ENCODE measurements around the gene CCDC170.

Gene CCDC170

DNA sequence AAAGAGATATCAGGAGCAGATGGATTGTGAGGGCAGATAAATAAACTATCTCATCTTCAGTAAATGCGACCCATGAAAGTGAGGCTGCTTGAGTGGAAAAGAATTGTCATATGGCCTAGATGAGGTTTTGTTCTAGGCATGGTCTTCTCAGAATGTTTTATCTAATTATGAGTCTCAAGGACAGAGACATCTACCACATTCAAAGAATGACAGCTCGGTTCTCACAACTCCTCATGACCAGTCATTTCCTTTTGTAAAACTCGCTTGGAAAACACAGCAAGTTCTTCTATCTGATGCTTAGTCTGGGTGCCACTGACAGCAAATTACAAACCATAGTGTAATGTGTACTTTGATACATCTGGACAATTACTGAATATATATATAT is 140.5 kb downstream of the CCDC170 start:
- no peak for TF ChIP-seq POLR2AphosphoS5 (IDR thresholded peaks at IDR 0.05; ENCODE audit: low read depth)
- no peaks in the 10 kb centered on the region for H3K27me3 ChIP-seq (ENCODE audit: insufficient read depth, poor library complexity, severe bottlenecking)
- DNase-seq (ENCODE audit: low read depth in 1 of 2, low spot score in 1 of 2), result no peak
- H3K4me3 ChIP-seq (replicated peaks; ENCODE audit: insufficient read depth, low read length), result no peak overlapping the region
- no peak overlapping the region for H3K27ac ChIP-seq (replicated peaks)

DNA sequence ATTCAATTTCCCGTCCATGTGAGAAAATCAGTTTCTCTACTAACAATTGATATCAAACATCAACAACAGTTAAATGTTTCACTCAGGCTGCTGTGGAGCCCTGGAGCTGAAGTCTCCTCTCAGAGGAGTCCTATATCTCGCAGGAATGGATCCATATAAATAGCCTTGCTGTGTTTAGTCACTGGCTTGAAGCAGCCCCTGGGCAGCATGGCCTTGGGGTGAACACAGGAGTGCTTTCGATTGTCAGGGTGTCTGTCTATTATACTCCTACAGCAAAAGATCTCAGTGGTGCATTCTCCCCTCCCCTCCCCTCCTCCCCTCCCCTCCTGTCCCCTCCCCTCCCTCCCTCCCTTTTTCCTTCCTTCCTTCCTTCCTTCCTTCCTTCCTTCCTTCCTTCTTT is 141.9 kb downstream of the CCDC170 start:
- DNase-seq (ENCODE audit: low read depth in 1 of 2, low spot score in 1 of 2), result no peak
- no peaks in the 10 kb centered on the region for H3K27me3 ChIP-seq (ENCODE audit: insufficient read depth, poor library complexity, severe bottlenecking)
- no peak for TF ChIP-seq GABPA (IDR thresholded peaks at IDR 0.05; ENCODE audit: low read depth)
- TF ChIP-seq, protein P1, sequence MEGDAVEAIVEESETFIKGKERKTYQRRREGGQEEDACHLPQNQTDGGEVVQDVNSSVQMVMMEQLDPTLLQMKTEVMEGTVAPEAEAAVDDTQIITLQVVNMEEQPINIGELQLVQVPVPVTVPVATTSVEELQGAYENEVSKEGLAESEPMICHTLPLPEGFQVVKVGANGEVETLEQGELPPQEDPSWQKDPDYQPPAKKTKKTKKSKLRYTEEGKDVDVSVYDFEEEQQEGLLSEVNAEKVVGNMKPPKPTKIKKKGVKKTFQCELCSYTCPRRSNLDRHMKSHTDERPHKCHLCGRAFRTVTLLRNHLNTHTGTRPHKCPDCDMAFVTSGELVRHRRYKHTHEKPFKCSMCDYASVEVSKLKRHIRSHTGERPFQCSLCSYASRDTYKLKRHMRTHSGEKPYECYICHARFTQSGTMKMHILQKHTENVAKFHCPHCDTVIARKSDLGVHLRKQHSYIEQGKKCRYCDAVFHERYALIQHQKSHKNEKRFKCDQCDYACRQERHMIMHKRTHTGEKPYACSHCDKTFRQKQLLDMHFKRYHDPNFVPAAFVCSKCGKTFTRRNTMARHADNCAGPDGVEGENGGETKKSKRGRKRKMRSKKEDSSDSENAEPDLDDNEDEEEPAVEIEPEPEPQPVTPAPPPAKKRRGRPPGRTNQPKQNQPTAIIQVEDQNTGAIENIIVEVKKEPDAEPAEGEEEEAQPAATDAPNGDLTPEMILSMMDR (IDR thresholded peaks at IDR 0.05; ENCODE audit: insufficient read depth, low read length), result no peak
- no peak for TF ChIP-seq POLR2AphosphoS5 (IDR thresholded peaks at IDR 0.05; ENCODE audit: low read depth)
- TF ChIP-seq, protein P2, sequence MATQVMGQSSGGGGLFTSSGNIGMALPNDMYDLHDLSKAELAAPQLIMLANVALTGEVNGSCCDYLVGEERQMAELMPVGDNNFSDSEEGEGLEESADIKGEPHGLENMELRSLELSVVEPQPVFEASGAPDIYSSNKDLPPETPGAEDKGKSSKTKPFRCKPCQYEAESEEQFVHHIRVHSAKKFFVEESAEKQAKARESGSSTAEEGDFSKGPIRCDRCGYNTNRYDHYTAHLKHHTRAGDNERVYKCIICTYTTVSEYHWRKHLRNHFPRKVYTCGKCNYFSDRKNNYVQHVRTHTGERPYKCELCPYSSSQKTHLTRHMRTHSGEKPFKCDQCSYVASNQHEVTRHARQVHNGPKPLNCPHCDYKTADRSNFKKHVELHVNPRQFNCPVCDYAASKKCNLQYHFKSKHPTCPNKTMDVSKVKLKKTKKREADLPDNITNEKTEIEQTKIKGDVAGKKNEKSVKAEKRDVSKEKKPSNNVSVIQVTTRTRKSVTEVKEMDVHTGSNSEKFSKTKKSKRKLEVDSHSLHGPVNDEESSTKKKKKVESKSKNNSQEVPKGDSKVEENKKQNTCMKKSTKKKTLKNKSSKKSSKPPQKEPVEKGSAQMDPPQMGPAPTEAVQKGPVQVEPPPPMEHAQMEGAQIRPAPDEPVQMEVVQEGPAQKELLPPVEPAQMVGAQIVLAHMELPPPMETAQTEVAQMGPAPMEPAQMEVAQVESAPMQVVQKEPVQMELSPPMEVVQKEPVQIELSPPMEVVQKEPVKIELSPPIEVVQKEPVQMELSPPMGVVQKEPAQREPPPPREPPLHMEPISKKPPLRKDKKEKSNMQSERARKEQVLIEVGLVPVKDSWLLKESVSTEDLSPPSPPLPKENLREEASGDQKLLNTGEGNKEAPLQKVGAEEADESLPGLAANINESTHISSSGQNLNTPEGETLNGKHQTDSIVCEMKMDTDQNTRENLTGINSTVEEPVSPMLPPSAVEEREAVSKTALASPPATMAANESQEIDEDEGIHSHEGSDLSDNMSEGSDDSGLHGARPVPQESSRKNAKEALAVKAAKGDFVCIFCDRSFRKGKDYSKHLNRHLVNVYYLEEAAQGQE (IDR thresholded peaks at IDR 0.05; ENCODE audit: insufficient replicate concordance, low read depth), result no peak
- TF ChIP-seq SPI1 (IDR thresholded peaks at IDR 0.05; ENCODE audit: borderline replicate concordance, low read depth), result no peak
- H3K4me3 ChIP-seq (replicated peaks; ENCODE audit: insufficient read depth, low read length), result no peak overlapping the region
- H3K27ac ChIP-seq (replicated peaks), result no peak overlapping the region

DNA sequence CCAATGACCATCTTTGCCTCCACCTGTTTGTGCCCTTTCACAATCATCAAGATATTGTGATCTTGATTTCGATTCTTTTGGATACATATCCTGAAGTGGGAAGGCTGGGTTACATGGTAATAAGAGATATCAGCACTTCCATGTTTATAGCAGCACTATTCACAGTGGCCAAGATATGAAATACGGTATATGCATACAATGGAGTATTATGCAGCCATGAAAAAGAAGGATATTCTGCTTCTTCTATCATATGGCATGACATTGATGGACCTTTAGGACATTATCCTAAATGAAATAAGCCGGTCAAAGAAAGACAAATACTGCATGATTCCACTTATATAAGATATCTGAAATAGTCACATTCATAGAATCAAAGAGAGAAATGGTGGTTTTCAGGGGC is 144.0 kb downstream of the CCDC170 start:
- TF ChIP-seq, protein P2 (IDR thresholded peaks at IDR 0.05; ENCODE audit: insufficient replicate concordance, low read depth), result no peak
- TF ChIP-seq POLR2AphosphoS5 (IDR thresholded peaks at IDR 0.05; ENCODE audit: low read depth), result no peak
- TF ChIP-seq GABPA (IDR thresholded peaks at IDR 0.05; ENCODE audit: low read depth), result no peak
- TF ChIP-seq SPI1 (IDR thresholded peaks at IDR 0.05; ENCODE audit: borderline replicate concordance, low read depth), result no peak
- TF ChIP-seq, protein P1 (IDR thresholded peaks at IDR 0.05; ENCODE audit: insufficient read depth, low read length), result no peak
- no peak for DNase-seq (ENCODE audit: low read depth in 1 of 2, low spot score in 1 of 2)
- Histone ChIP-seq H3K4me3 (replicated peaks; ENCODE audit: insufficient read depth, low read length) (no peak overlapping the region), H3K27ac (replicated peaks) (no peak overlapping the region), H3K27me3 (ENCODE audit: insufficient read depth, poor library complexity, severe bottlenecking) (no peaks in the 10 kb centered on the region)

DNA sequence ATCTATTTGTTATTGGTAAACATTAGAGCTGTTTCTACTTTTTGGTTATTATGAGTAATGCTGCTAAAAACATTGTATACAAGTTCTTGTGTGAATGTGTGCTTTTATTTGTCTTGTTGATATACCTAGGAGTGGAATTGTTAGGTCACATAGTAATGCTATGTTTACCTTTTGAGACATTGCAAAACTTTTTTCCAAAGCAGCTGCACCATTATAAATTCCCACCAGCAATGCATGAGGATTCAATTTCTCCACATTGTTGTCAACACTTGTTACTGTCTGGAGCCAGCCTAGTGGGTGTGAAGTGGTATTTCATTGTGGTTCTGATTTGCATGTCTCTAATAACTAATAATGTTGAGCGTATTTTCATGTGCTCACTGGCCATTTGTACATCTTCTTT is 145.9 kb downstream of the CCDC170 start:
- no peak for DNase-seq (ENCODE audit: low read depth in 1 of 2, low spot score in 1 of 2)
- TF ChIP-seq POLR2AphosphoS5 (IDR thresholded peaks at IDR 0.05; ENCODE audit: low read depth) (no peak), GABPA (IDR thresholded peaks at IDR 0.05; ENCODE audit: low read depth) (no peak), SPI1 (IDR thresholded peaks at IDR 0.05; ENCODE audit: borderline replicate concordance, low read depth) (no peak)
- TF ChIP-seq, protein P1 (IDR thresholded peaks at IDR 0.05; ENCODE audit: insufficient read depth, low read length), result no peak
- TF ChIP-seq, protein P2 (IDR thresholded peaks at IDR 0.05; ENCODE audit: insufficient replicate concordance, low read depth), result no peak
- no peaks in the 10 kb centered on the region for H3K27me3 ChIP-seq (ENCODE audit: insufficient read depth, poor library complexity, severe bottlenecking)
- no peak overlapping the region for H3K4me3 ChIP-seq (replicated peaks; ENCODE audit: insufficient read depth, low read length)
- no peak overlapping the region for H3K27ac ChIP-seq (replicated peaks)

All from HL-60 (cell line).